GM19023 (cell line): ENCODE data around the gene SOX11.

Experiments used
- ATAC-seq: cut with Tn5 transposase; IDR thresholded peaks from one replicate; pipeline ENCODE4 v1.9.1; 2021; ENCODE audit warnings: mild to moderate bottlenecking, moderate library complexity; ENCODE audit not compliant: unreplicated experiment

Gene SOX11

DNA sequence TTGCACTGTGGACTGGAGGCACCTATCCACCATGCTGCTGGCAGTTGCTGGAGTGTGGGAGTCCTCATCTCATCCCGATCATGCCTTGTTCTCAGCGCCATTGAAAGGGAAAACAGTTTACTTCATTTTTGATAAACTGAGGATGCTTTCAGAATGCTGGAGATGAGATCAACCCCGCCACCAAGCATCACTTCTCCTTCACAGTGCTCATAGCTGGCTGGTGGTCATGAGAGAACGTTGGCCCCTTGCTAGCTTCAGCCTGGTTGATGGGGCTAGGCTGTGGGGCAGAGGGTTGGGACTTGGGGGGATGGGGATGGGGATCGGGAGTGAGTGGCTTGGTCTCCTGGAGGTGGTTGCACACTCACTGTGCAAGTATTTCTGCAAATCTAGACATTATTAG is 30.1 kb downstream of the SOX11 start:
- ATAC-seq: no peak

DNA sequence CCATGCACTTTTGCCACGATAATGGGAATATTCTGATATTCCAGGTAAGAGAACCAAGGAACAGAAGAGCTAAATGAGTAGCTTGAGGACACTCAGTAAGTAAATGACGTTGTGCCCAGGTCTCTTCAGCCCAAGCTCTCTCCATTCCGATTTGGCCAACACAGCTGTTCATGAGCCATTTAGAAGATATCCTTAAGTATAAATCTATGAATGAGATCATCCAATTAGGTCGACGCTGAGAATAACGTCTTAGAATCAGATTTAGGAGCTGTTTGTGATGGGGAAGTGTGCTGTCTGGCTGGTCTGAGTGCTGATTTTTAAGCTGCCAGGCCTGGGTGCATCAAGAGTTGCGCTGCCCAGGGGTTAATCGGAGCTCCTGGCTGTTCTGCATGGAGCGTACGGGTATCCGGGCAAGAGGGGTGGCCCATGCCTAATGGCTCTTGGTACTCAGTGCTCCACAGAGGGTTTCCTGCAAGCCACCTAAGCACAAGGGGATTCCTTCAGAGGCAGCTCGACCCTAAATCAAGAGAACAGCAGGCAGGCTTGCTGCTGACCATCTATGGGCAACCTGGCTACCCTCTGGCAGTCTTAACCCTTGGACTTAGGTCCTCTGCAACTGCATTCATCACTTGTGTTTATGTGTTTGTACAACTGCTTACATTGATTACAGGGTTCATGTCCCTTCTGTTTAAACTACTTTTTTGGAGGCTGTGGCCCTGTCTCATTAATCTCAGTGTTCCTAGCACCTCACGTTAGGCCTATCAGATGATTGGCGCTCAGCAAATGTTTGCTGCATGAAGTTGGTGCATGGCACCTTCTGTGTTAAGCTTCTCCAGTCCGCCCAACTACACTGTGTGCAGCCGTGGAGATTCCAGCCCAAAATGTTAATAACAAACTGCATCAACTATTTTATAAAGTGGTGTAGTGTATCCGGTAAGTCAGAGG is 31.9 kb downstream of the SOX11 start:
- ATAC-seq: no peak

DNA sequence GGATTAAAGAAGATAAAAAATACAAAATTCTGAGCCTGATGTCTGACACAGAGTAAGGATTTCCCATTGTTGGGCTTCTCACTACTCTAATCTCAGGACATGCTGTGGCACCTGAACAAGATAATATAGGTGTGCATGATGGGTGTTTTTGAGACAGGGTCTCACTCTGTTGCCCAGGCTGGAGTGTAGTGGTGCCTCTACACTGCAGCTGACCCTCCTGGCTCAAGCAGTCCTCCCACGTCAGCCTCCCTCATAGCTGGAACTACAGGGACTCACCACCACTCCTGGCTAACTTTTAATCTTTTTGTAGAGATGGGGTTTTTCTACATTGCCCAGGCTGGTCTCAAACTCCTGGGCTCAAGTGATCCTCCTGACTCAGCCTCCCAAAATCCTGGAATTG is 32.9 kb downstream of the SOX11 start:
- no peak for ATAC-seq

DNA sequence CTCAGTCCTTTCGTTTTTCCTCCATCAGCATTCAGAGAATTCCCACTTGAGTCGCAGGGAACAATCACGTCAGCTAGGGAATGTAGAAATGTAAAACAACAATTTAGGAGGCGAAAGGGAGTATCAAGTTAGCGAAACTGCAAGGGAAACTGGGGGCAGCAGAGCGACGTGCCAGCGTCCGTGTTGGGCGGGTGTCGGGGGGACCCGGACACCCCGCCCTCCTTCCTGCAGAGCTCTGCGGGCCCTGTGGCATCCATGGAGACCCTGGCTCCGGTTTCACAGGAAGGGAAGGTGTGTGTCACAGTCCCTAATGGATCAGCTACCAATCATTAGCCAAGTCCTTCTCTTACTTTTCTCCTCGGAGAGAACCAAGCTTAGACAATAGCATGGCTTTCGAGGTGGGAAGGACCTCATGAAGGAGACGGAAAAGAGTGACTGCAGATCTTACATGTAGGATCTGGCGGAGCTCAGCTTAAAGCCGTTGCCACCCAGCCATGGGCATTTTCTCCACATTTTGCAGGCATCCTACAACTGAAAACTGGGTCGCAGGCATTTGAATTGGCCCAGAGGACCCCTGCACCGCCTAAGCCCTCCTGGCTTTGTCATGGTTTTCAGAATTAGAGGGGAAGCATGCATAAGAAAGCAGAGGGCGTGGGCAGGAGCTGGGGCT is 33.7 kb downstream of the SOX11 start:
- no peak for ATAC-seq

DNA sequence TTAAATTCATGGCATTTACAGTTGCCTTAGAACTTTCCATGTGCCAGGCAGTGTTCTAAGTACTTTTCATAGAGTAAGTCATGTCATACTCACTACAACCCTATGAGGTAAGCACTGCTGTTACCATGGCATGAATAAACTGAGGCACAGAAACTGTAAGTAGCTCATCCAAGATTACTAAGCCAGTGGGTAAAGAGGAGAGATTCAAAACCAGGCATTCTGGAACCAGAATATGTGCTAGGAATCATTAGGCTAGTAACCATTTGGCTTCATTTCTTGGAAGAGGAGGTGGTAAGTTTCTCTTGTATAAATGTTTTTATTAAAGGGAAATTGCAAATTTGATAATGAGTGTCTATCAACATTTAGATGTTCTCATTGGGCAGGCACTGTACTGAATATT is 35.1 kb downstream of the SOX11 start:
- no peak for ATAC-seq

DNA sequence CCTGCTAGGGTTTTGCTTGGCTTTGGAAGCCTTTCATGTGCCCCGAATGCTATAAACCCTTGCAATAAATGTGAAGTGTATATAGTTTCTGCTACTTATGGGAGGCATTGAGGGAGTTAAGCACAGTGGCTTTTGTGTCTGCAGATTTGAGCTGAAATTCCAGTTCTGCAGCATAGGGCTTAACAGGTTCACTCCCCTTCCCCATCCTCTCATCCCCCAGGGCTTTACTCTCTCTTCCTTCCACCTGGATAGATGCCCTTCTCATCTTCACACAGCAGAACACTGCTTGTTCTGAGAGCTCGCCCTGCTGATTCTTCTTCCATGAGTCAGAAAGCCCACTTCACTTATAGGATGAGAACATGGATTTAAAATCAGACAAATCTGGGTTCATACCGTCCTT is 37.2 kb downstream of the SOX11 start:
- no peak for ATAC-seq

DNA sequence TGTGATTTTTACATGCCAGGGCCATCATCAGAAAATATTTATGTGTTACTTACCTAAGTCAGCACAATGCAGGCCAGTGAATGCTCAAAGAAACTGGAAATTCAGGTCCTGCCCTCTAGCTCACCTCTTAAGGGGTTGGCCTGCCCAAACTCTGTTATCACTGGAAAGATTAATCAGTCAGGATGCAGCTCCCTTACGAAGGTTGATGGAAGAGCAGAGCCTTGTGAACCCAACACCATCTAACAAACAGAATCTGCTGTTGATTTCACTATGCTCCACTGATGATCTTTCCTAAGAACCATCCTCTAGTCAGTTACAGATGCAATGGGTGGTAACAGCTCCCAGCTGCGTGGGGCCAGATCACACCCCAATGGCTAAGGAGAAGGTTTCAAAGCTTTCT is 38.2 kb downstream of the SOX11 start:
- no peak for ATAC-seq

DNA sequence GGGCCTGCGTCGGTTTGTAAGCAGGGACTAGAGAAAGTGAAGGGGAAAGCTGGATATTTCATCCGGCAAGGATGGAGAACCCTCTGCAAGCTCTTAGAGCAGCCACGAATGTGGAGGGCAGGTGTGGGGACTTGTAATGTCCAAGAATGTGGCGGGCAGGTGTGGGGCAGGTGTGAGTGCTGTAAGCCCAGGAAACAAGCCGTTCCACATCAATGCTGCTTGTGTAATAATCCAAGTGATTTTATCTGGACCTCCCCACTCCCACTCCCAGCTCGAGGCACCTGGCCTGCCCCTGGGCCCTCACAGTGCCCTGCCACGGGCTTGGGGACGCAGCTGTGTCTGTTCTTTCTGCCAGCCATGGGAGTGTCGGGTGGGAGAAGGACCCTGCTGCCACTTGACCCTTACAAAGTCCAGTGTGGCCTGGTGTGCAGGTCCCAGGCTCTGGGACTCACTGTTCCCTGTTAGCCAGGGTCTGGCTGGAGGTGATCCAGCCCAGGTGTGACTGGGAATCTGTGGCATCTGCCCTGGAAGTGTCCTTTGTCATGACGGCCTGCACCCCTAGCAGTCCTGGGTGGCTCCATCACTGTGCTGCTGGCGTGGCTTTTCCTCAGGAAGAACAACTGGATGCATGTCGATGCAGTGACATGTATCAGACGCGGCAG is 42.8 kb downstream of the SOX11 start:
- no peak for ATAC-seq

DNA sequence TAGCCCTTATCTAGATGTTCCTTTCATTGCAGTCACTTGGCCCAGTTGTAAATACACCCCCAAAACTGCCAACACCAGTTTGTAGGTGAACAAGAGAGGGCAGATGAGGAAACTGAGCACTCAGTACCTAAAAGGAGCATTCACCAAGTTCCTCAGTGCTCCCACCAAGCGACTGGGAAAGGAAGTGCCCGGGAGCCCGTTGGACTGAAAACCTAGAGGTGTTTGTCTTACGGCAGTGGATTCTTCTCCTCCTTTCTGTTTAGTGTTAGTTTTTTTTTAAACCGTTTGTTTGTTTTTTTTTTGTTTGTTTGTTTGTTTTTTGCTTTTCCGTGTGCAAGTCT is 43.3 kb downstream of the SOX11 start:
- ATAC-seq: no peak

DNA sequence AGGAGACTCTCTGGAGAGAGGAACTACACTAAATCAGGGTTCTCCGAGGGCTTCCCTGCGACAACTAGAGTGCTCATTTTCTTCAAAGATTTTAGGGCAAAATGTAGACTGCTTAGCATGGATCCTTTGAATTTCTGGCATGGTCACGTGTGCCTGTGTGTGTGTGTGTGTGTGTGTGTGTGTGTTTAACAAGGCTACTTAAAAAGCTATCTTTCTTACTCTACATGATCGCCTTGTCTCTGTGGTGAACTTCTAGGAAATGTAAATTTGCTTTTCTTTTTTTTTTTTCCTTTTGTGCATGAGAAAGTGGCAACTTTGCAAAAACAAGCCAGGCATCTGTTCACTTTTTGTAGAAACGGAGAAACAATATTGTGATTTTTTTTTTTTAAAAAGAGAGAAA is 43.9 kb downstream of the SOX11 start:
- ATAC-seq: no peak

DNA sequence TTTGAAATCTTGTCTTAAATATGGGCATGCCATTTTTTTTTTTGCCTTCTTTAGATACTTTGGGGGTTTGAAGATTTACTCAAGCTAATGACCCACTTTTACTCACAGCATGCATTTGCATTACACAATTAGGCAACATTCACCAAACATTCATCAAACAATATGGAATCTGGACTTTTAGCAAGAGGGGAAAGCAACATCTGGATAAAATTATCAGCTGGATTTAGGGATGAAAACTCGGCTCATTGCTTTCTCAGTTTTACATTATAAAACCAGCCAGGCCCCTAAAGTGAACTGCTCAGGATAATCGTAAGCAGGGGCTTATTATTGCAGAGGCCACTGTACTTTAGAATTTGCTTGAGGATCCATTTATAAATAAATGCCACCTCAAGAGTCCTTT is 44.7 kb downstream of the SOX11 start:
- no peak for ATAC-seq

DNA sequence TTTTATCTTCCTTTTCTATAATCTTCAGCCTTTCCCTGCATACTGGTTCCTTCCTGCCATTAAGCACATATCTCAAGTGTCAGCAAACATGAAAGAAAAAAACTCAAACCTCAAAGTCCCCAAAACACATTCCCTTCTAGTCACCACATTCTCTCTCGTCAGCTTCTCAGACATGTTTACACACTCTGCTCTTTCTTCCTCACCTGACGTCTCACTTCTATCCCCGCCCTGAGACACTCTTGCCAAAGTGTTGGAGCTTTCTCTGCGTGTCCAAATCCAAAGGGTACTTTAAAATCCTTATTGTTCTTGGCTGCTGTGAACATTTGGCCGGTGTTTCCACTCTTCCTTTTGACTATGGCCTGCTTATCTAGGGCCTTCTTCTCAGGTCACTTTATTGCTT is 47.9 kb downstream of the SOX11 start:
- no peak for ATAC-seq

DNA sequence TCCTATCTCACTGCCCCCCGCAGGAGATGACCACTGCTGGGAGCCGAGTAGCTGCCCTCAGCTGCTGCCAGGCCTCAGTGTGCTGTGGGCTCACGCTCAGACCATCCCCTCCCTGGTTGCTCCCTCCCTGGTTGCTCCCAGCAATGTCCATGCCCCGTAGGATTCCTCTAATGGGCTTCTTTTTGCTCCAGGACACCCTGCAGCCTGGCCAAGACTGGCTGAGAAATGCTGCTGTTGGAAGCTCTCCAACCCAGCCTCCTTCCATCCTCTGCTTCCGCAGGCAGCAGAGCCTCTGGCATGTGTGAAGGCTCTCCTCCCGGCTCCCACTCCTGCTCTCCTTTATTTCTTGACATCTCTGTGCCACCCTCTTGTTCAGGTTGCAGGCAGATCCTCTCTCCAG is 48.6 kb downstream of the SOX11 start:
- no peak for ATAC-seq

DNA sequence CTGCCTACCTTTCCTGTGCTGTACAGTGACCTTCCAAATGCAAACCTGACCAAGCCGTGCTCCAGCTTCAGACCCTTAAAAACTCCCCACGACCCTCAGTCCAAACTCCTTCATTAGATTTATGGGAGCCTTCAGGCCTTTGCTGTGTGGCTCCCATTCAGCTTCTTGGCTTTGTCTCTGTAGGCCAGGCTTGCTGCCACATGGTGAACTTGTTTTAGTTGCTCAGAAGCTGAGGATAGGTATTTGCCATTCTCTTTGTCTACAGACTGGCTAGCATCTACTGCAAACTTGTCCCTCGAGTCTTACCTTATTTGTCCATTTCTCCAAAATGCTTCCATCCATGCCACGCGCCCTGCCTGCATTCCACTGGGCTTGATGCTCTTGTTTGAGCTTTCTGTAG is 49.1 kb downstream of the SOX11 start:
- ATAC-seq: no peak

DNA sequence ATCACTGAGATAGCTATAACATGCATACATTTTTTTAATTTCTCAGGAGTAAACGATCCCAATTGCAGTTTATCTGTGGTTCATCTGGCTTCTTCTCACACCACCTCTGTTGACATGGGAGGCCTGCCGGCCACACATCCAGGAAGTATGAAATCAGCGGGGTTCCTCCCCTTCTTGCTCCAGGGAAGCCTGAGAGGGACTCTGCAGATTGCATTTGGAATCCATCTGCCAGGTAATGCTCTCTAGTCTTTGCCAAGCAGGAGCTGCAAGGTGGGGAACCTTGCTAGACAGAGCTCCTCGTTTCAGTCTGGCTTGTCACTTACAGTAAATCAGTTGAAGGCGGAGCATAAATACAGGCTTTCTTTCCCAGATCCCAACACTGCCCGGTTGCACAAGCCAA is 49.9 kb downstream of the SOX11 start:
- ATAC-seq: no peak

DNA sequence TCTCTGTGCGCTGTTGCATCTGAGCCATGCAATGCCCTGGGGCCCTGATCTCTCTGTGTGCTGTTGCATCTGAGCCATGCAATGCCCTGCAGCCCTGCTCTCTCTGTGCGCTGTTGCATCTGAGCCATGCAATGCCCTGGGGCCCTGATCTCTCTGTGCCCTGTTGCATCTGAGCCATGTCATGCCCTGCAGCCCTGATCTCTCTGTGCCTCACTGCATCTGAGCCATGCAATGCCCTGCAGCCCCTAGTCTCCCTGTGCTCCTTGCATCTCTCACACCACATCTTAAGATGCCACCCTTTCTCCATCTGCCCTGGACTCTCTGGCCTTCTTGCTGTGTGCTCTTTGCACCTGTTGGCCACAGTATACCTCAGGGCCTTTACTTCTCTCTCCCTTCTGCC is 56.2 kb downstream of the SOX11 start:
- ATAC-seq: no peak

DNA sequence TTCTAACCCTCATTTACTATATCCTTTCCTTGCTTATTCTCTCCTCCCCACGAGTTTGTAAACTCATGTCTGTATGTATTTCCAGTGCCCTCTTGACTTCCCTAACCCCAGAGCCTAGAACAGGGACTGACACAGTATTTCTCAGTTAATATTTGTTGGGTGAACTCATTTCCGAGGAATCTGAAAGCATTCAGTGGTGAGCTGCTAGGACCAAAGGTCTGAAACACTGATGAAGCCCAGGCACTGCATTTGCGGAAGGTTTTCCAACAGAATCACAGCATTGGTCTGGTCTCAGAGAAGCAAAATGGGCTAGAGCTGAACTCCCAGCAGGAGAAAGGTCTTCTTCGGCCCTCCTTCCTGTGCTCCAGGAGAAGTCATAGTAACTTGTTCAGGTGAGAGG is 56.8 kb downstream of the SOX11 start:
- ATAC-seq: no peak

DNA sequence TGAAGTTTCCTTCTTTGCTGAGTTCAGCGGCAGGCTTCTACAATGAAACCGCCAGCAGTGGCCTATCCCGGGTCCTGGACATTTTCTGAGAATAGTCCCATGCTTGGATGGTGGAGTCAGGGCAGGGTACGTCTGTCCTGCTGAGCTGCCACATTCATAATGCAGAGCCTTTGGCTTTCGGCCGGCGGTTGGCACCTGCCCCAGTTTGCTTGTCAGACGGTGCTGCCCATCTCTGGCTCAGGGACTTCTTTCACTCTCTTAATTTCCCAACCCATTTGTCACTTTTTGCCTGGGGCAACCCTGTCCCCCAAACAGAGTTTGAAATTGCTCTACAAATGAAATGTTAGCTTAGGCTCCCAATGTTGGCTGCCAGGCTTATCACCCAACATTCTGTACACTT is 57.2 kb downstream of the SOX11 start:
- no peak for ATAC-seq
